Peyer's patch (tissue), 4 donors: ENCODE results near the gene KRT72. TPM values are rescaled to one million over a fixed set of nuclear protein-coding genes. Genes with fewer than 3 reads are reported as not detected.

Experiments
- DNase-seq, 3 donors: peaks; one replicate each; pipeline ENCODE4 v3.0.0-alpha.2; 2017 to 2019
- H3K27ac ChIP-seq, 4 donors: fragments of 200-600 bp; sonication (generic); one replicate each; pipeline ENCODE4 v1.5.1; 2016 to 2019
- H3K27me3 ChIP-seq, 2 donors: fragments of 200-600 bp; sonication (generic); one replicate each; pipeline ENCODE4 v1.5.1; 2019
- H3K36me3 ChIP-seq, 3 donors: fragments of 200-600 bp; sonication (generic); one replicate each; pipeline ENCODE4 v1.5.1; 2016 to 2019
- H3K4me1 ChIP-seq, 4 donors: fragments of 200-600 bp; sonication (generic); one replicate each; pipeline ENCODE4 v1.5.1; 2016 to 2019
- H3K4me3 ChIP-seq, 4 donors: fragments of 200-600 bp; sonication (generic); 1 replicate in 3 of 4; 2 replicates in 1 of 4; pipeline ENCODE4 v1.5.1; 2016 to 2019; ENCODE audit warnings: mild to moderate bottlenecking in 1 of 4
- H3K9me3 ChIP-seq, 4 donors: fragments of 200-600 bp; sonication (generic); one replicate each; pipeline ENCODE4 v1.5.1; 2016 to 2019; ENCODE audit warnings: mild to moderate bottlenecking in 1 of 4
- CTCF ChIP-seq, 6 experiments: fragments of 450-650 bp in 4 of 6; fragments of 200-600 bp in 2 of 6; sonication (generic) in 1 of 6; IDR thresholded peaks; one replicate each; pipeline ENCODE4 v1.5.1; 2017 to 2019; ENCODE audit warnings: antibody characterized with exemption in 6 of 6, mild to moderate bottlenecking in 3 of 6, moderate library complexity in 1 of 6
- POLR2A ChIP-seq, 2 donors: fragments of 450-650 bp; IDR thresholded peaks; one replicate each; pipeline ENCODE4 v1.5.1; 2017; ENCODE audit warnings: antibody characterized with exemption in 2 of 2, mild to moderate bottlenecking in 2 of 2, moderate library complexity in 2 of 2
- total RNA-seq, 4 donors: library from RNA; depleted of rRNA; stranded (reverse); fragments of >200 nt; gene quantifications; one replicate each; pipeline ENCODE4 v1.1.0, GENCODE V29; 2016

Gene KRT72
- total RNA-seq, 4 donors from 2014 or later = 1.1 to 4.5 (median 2.3) TPM; not detected in 1

- H3K27me3 ChIP-seq = no peaks in the 10 kb centered on the region
- no peak for DNase-seq
- H3K9me3 ChIP-seq = no peaks in the 10 kb centered on the region
- no peaks in the 10 kb centered on the region for H3K4me1 ChIP-seq
- H3K27ac ChIP-seq = no peak overlapping the region
- H3K4me3 ChIP-seq = no peak overlapping the region
- no peaks in the 10 kb centered on the region for H3K36me3 ChIP-seq
- TF ChIP-seq POLR2A (IDR thresholded peaks at IDR 0.05) = no peak
- no peak for TF ChIP-seq CTCF (IDR thresholded peaks at IDR 0.05)
These were observed 14.6 kb upstream of the KRT72 start for GRCh38 chr12:52615912-52616311.

- DNase-seq = no peak
- H3K4me1 ChIP-seq = no peaks in the 10 kb centered on the region
- TF ChIP-seq POLR2A (IDR thresholded peaks at IDR 0.05) (no peak), CTCF (IDR thresholded peaks at IDR 0.05) (no peak)
- no peaks in the 10 kb centered on the region for H3K36me3 ChIP-seq
- no peak overlapping the region for H3K27ac ChIP-seq
- H3K9me3 ChIP-seq = no peaks in the 10 kb centered on the region
- H3K27me3 ChIP-seq = no peaks in the 10 kb centered on the region
- H3K4me3 ChIP-seq = no peak overlapping the region
These were observed 14.1 kb upstream of the KRT72 start for GRCh38 chr12:52615208-52615868.

- no peak for TF ChIP-seq POLR2A (IDR thresholded peaks at IDR 0.05)
- TF ChIP-seq CTCF (IDR thresholded peaks at IDR 0.05) = no peak
- H3K4me1 ChIP-seq = no peaks in the 10 kb centered on the region
- no peak for DNase-seq
These were observed 13.3 kb upstream of the KRT72 start for GRCh38 chr12:52614381-52615207.

GRCh38 chr12:52613384-52614030 is 12.2 kb upstream of the KRT72 start:
- H3K27ac ChIP-seq = no peak overlapping the region
- no peak overlapping the region for H3K4me3 ChIP-seq
- no peaks in the 10 kb centered on the region for H3K27me3 ChIP-seq
- no peaks in the 10 kb centered on the region for H3K4me1 ChIP-seq
- DNase-seq = no peak
- no peaks in the 10 kb centered on the region for H3K9me3 ChIP-seq
- H3K36me3 ChIP-seq = no peaks in the 10 kb centered on the region
- no peak for TF ChIP-seq CTCF (IDR thresholded peaks at IDR 0.05)
- TF ChIP-seq POLR2A (IDR thresholded peaks at IDR 0.05) = no peak

More at GRCh38 chr12:52614381-52615207, 13.3 kb upstream of the KRT72 start:
- no peak overlapping the region for H3K27ac ChIP-seq
- no peak overlapping the region for H3K4me3 ChIP-seq
- H3K36me3 ChIP-seq = no peaks in the 10 kb centered on the region
- no peaks in the 10 kb centered on the region for H3K27me3 ChIP-seq
- H3K9me3 ChIP-seq = no peaks in the 10 kb centered on the region

GRCh38 chr12:52612431-52613383 is 11.4 kb upstream of the KRT72 start:
- Histone ChIP-seq H3K36me3 (no peaks in the 10 kb centered on the region), H3K27me3 (no peaks in the 10 kb centered on the region), H3K4me3 (no peak overlapping the region), H3K27ac (no peak overlapping the region), H3K9me3 (no peaks in the 10 kb centered on the region), H3K4me1 (no peaks in the 10 kb centered on the region)
- no peak for DNase-seq
- no peak for TF ChIP-seq CTCF (IDR thresholded peaks at IDR 0.05)
- TF ChIP-seq POLR2A (IDR thresholded peaks at IDR 0.05) = no peak
